ENCODE measurements around the gene DSTN.

The DSTN gene

GRCh38 chr20:17573463-17573862 is 3.6 kb downstream of the DSTN start:
- Histone ChIP-seq H3K27me3 (replicated peaks in 2 of 5; ENCODE audit: control insufficient read depth in 4 of 5, insufficient read depth in 5 of 5, low read length in 4 of 5) (peaks cover 0 to 7% (median 0%) of the 10 kb centered on the region in 5 experiments), H3K27ac (ENCODE audit: insufficient read depth in 1 of 2, low read depth in 1 of 2, low read length in 2 of 2, poor library complexity in 1 of 2, severe bottlenecking in 2 of 2) (no peak overlapping the region), H3K4me1 (ENCODE audit: control extremely low read depth in 1 of 4, control insufficient read depth in 4 of 4, insufficient read depth in 4 of 4, low read length in 3 of 4) (peaks cover 5 to 26% (median 18%) of the 10 kb centered on the region in 4 experiments), H3K36me3 (ENCODE audit: control insufficient read depth in 4 of 4, insufficient read depth in 4 of 4, low read length in 3 of 4) (peaks cover 0 to 2% (median under 1%) of the 10 kb centered on the region in 4 experiments), H3K9me3 (ENCODE audit: control extremely low read depth in 1 of 5, control insufficient read depth in 4 of 5, insufficient read depth in 2 of 5, low read depth in 1 of 5, low read length in 4 of 5) (no peaks in the 10 kb centered on the region), H3K4me3 (ENCODE audit: control insufficient read depth in 1 of 7, extremely low read depth in 1 of 7, insufficient read depth in 4 of 7, low read depth in 2 of 7, low read length in 6 of 7) (no peak overlapping the region)
- CTCF ChIA-PET = interaction anchor here (0.7 to 1.3 kb wide), 4 partner anchors 26 to 44 kb away, joined by 3 to 4 read pairs (median 4); no protein-coding TSS in a partner anchor
- no CpG with 5 or more reads among the region's 3 CpGs for WGBS (ENCODE audit: insufficient coverage)
- DNase-seq = no peak
- POLR2A ChIA-PET = no interaction called here

GRCh38 chr20:17576215-17576614 is 6.3 kb downstream of the DSTN start:
- H3K4me1 ChIP-seq (ENCODE audit: control extremely low read depth in 1 of 4, control insufficient read depth in 4 of 4, insufficient read depth in 4 of 4, low read length in 3 of 4) = peaks cover 0 to 11% (median 8%) of the 10 kb centered on the region in 4 experiments
- 93% methylated on average over 5 of the region's 8 CpGs for WGBS (ENCODE audit: insufficient coverage)
- no peak for DNase-seq
- no peaks in the 10 kb centered on the region for H3K9me3 ChIP-seq (ENCODE audit: control extremely low read depth in 1 of 5, control insufficient read depth in 4 of 5, insufficient read depth in 2 of 5, low read depth in 1 of 5, low read length in 4 of 5)
- H3K36me3 ChIP-seq (ENCODE audit: control insufficient read depth in 4 of 4, insufficient read depth in 4 of 4, low read length in 3 of 4) = peaks cover 0 to 2% (median under 1%) of the 10 kb centered on the region in 4 experiments
- POLR2A ChIA-PET = no interaction called here
- CTCF ChIA-PET = interaction anchor here (1.8 kb wide), 1 partner anchor 62 kb away, joined by 4 read pairs; no protein-coding TSS in a partner anchor
- no peak overlapping the region for H3K27ac ChIP-seq (ENCODE audit: insufficient read depth in 1 of 2, low read depth in 1 of 2, low read length in 2 of 2, poor library complexity in 1 of 2, severe bottlenecking in 2 of 2)
- H3K27me3 ChIP-seq (replicated peaks in 2 of 5; ENCODE audit: control insufficient read depth in 4 of 5, insufficient read depth in 5 of 5, low read length in 4 of 5) = no peaks in the 10 kb centered on the region
- no peak overlapping the region for H3K4me3 ChIP-seq (ENCODE audit: control insufficient read depth in 1 of 7, extremely low read depth in 1 of 7, insufficient read depth in 4 of 7, low read depth in 2 of 7, low read length in 6 of 7)

- Histone ChIP-seq H3K27me3 (replicated peaks in 2 of 5; ENCODE audit: control insufficient read depth in 4 of 5, insufficient read depth in 5 of 5, low read length in 4 of 5) (no peaks in the 10 kb centered on the region), H3K36me3 (ENCODE audit: control insufficient read depth in 4 of 4, insufficient read depth in 4 of 4, low read length in 3 of 4) (no peaks in the 10 kb centered on the region), H3K9me3 (ENCODE audit: control extremely low read depth in 1 of 5, control insufficient read depth in 4 of 5, insufficient read depth in 2 of 5, low read depth in 1 of 5, low read length in 4 of 5) (no peaks in the 10 kb centered on the region), H3K27ac (ENCODE audit: insufficient read depth in 1 of 2, low read depth in 1 of 2, low read length in 2 of 2, poor library complexity in 1 of 2, severe bottlenecking in 2 of 2) (no peak overlapping the region), H3K4me1 (ENCODE audit: control extremely low read depth in 1 of 4, control insufficient read depth in 4 of 4, insufficient read depth in 4 of 4, low read length in 3 of 4) (no peaks in the 10 kb centered on the region), H3K4me3 (ENCODE audit: control insufficient read depth in 1 of 7, extremely low read depth in 1 of 7, insufficient read depth in 4 of 7, low read depth in 2 of 7, low read length in 6 of 7) (no peak overlapping the region)
- ChIA-PET CTCF (interaction anchor here (0.6 to 0.7 kb wide), 2 partner anchors 15 to 299 kb away, joined by 3 read pairs; no protein-coding TSS in a partner anchor), POLR2A (no interaction called here)
- WGBS (ENCODE audit: insufficient coverage) = 100% methylated on average over 1 of the region's 4 CpGs
- DNase-seq = no peak
These were observed 9.6 kb downstream of the DSTN start for GRCh38 chr20:17579369-17580039.

- ChIA-PET CTCF (interaction anchor here (1.0 to 1.8 kb wide), 2 partner anchors 10 kb away, joined by 3 to 5 read pairs; no protein-coding TSS in a partner anchor), POLR2A (no interaction called here)
- no peak for DNase-seq
- no peak overlapping the region for H3K27ac ChIP-seq (ENCODE audit: insufficient read depth in 1 of 2, low read depth in 1 of 2, low read length in 2 of 2, poor library complexity in 1 of 2, severe bottlenecking in 2 of 2)
- no peaks in the 10 kb centered on the region for H3K9me3 ChIP-seq (ENCODE audit: control extremely low read depth in 1 of 5, control insufficient read depth in 4 of 5, insufficient read depth in 2 of 5, low read depth in 1 of 5, low read length in 4 of 5)
- no peaks in the 10 kb centered on the region for H3K4me1 ChIP-seq (ENCODE audit: control extremely low read depth in 1 of 4, control insufficient read depth in 4 of 4, insufficient read depth in 4 of 4, low read length in 3 of 4)
- H3K27me3 ChIP-seq (replicated peaks in 2 of 5; ENCODE audit: control insufficient read depth in 4 of 5, insufficient read depth in 5 of 5, low read length in 4 of 5) = no peaks in the 10 kb centered on the region
- no peak overlapping the region for H3K4me3 ChIP-seq (ENCODE audit: control insufficient read depth in 1 of 7, extremely low read depth in 1 of 7, insufficient read depth in 4 of 7, low read depth in 2 of 7, low read length in 6 of 7)
- H3K36me3 ChIP-seq (ENCODE audit: control insufficient read depth in 4 of 4, insufficient read depth in 4 of 4, low read length in 3 of 4) = no peaks in the 10 kb centered on the region
- 100% methylated on average over 2 of the region's 2 CpGs for WGBS (ENCODE audit: insufficient coverage)
These were observed 11.0 kb downstream of the DSTN start for GRCh38 chr20:17580895-17581294.

GRCh38 chr20:17583126-17583525 is 13.3 kb downstream of the DSTN start:
- Histone ChIP-seq H3K36me3 (ENCODE audit: control insufficient read depth in 4 of 4, insufficient read depth in 4 of 4, low read length in 3 of 4) (no peaks in the 10 kb centered on the region), H3K27me3 (replicated peaks in 2 of 5; ENCODE audit: control insufficient read depth in 4 of 5, insufficient read depth in 5 of 5, low read length in 4 of 5) (no peaks in the 10 kb centered on the region), H3K27ac (ENCODE audit: insufficient read depth in 1 of 2, low read depth in 1 of 2, low read length in 2 of 2, poor library complexity in 1 of 2, severe bottlenecking in 2 of 2) (no peak overlapping the region), H3K4me1 (ENCODE audit: control extremely low read depth in 1 of 4, control insufficient read depth in 4 of 4, insufficient read depth in 4 of 4, low read length in 3 of 4) (no peaks in the 10 kb centered on the region), H3K4me3 (ENCODE audit: control insufficient read depth in 1 of 7, extremely low read depth in 1 of 7, insufficient read depth in 4 of 7, low read depth in 2 of 7, low read length in 6 of 7) (no peak overlapping the region), H3K9me3 (ENCODE audit: control extremely low read depth in 1 of 5, control insufficient read depth in 4 of 5, insufficient read depth in 2 of 5, low read depth in 1 of 5, low read length in 4 of 5) (no peaks in the 10 kb centered on the region)
- no peak for DNase-seq
- POLR2A ChIA-PET = no interaction called here
- CTCF ChIA-PET = interaction anchor here (0.7 to 1.3 kb wide), 3 partner anchors 34 to 1486 kb away, joined by 3 to 4 read pairs (median 3); no protein-coding TSS in a partner anchor
- whole genome bisulfite sequencing (ENCODE audit: insufficient coverage) = 100% methylated on average over 1 of the region's 3 CpGs

- ChIA-PET POLR2A (no interaction called here), CTCF (interaction anchor here (0.9 kb wide), 1 partner anchor 10 kb away, joined by 3 read pairs; no protein-coding TSS in a partner anchor)
- H3K27ac ChIP-seq (ENCODE audit: insufficient read depth in 1 of 2, low read depth in 1 of 2, low read length in 2 of 2, poor library complexity in 1 of 2, severe bottlenecking in 2 of 2) = no peak overlapping the region
These were observed 14.8 kb downstream of the DSTN start for GRCh38 chr20:17584689-17585088.

GRCh38 chr20:17586250-17586649 is 16.4 kb downstream of the DSTN start:
- Histone ChIP-seq H3K4me1 (ENCODE audit: control extremely low read depth in 1 of 4, control insufficient read depth in 4 of 4, insufficient read depth in 4 of 4, low read length in 3 of 4) (peaks cover 0 to 7% (median 0%) of the 10 kb centered on the region in 4 experiments), H3K9me3 (ENCODE audit: control extremely low read depth in 1 of 5, control insufficient read depth in 4 of 5, insufficient read depth in 2 of 5, low read depth in 1 of 5, low read length in 4 of 5) (no peaks in the 10 kb centered on the region), H3K27me3 (replicated peaks in 2 of 5; ENCODE audit: control insufficient read depth in 4 of 5, insufficient read depth in 5 of 5, low read length in 4 of 5) (no peaks in the 10 kb centered on the region), H3K36me3 (ENCODE audit: control insufficient read depth in 4 of 4, insufficient read depth in 4 of 4, low read length in 3 of 4) (no peaks in the 10 kb centered on the region), H3K4me3 (ENCODE audit: control insufficient read depth in 1 of 7, extremely low read depth in 1 of 7, insufficient read depth in 4 of 7, low read depth in 2 of 7, low read length in 6 of 7) (no peak overlapping the region), H3K27ac (ENCODE audit: insufficient read depth in 1 of 2, low read depth in 1 of 2, low read length in 2 of 2, poor library complexity in 1 of 2, severe bottlenecking in 2 of 2) (no peak overlapping the region)
- 80% methylated on average over 1 of the region's 2 CpGs for WGBS (ENCODE audit: insufficient coverage)
- DNase-seq = no peak
- ChIA-PET CTCF (interaction anchor here (0.8 to 1.2 kb wide), 2 partner anchors 56 to 59 kb away, joined by 3 read pairs; no protein-coding TSS in a partner anchor), POLR2A (interaction anchor here (0.6 kb wide), 1 partner anchor 199 kb away, joined by 5 read pairs; no protein-coding TSS in a partner anchor)

More at GRCh38 chr20:17584689-17585088, 14.8 kb downstream of the DSTN start:
- H3K36me3 ChIP-seq (ENCODE audit: control insufficient read depth in 4 of 4, insufficient read depth in 4 of 4, low read length in 3 of 4) = no peaks in the 10 kb centered on the region
- no peaks in the 10 kb centered on the region for H3K27me3 ChIP-seq (replicated peaks in 2 of 5; ENCODE audit: control insufficient read depth in 4 of 5, insufficient read depth in 5 of 5, low read length in 4 of 5)
- no peaks in the 10 kb centered on the region for H3K9me3 ChIP-seq (ENCODE audit: control extremely low read depth in 1 of 5, control insufficient read depth in 4 of 5, insufficient read depth in 2 of 5, low read depth in 1 of 5, low read length in 4 of 5)
- no peak for DNase-seq
- peaks cover 0 to 2% (median 0%) of the 10 kb centered on the region in 4 experiments for H3K4me1 ChIP-seq (ENCODE audit: control extremely low read depth in 1 of 4, control insufficient read depth in 4 of 4, insufficient read depth in 4 of 4, low read length in 3 of 4)
- no peak overlapping the region for H3K4me3 ChIP-seq (ENCODE audit: control insufficient read depth in 1 of 7, extremely low read depth in 1 of 7, insufficient read depth in 4 of 7, low read depth in 2 of 7, low read length in 6 of 7)
